PC-3 (cell line): ENCODE data around the gene FAM200A. TPM values are rescaled to one million over a fixed set of nuclear protein-coding genes. Genes with fewer than 3 reads are reported as not detected.

Experiments used
- ATAC-seq: fragments of 200-7000 bp; cut with Tn5 transposase; 2 replicates; pipeline ENCODE4 v1.9.1; 2020; ENCODE audit warnings: mild to moderate bottlenecking, moderate library complexity
- BruUV-seq: library from RNA; stranded (reverse); fragments of 400-500 nt; replicated peaks from 2 replicates; lab custom pipeline; 2021; lab: Mats Ljungman, UMichigan
- CTCF ChIA-PET: fragments of 300-600 bp; sonication (Branson Sonifier 250); formaldehyde crosslinking; loops from one replicate; lab custom pipeline; 2022; ENCODE audit warnings: antibody characterized with exemption; lab: Charles Lee
- POLR2A ChIA-PET: fragments of 300-600 bp; sonication (Branson Sonifier 250); formaldehyde crosslinking; loops from one replicate; lab custom pipeline; 2022; ENCODE audit warnings: antibody characterized with exemption; ENCODE audit not compliant: unreplicated experiment; lab: Charles Lee
- DNase-seq: peaks from one replicate; pipeline ENCODE4 v3.0.0-alpha.2; 2015
- H2AFZ ChIP-seq: fragments of 300-600 bp; sonication (generic); 2 replicates; pipeline ENCODE4 v1.6.0; 2016; ENCODE audit warnings: antibody characterized with exemption, low read length
- H3F3A ChIP-seq: fragments of 300-600 bp; sonication (generic); one replicate; pipeline ENCODE4 v1.6.0; 2017; ENCODE audit warnings: antibody characterized with exemption, low read length, control low read depth, mild to moderate bottlenecking; ENCODE audit not compliant: unreplicated experiment
- H3K27ac ChIP-seq: fragments of 300-600 bp; sonication (generic); 2 replicates; pipeline ENCODE4 v1.5.1; 2016; ENCODE audit warnings: mild to moderate bottlenecking, low read length
- H3K27me3 ChIP-seq: fragments of 300-600 bp; sonication (generic); 2 replicates; pipeline ENCODE4 v1.6.1; 2016; ENCODE audit warnings: low read length, mixed read lengths
- H3K36me3 ChIP-seq: fragments of 300-600 bp; sonication (generic); 2 replicates; pipeline ENCODE4 v1.6.1; 2016; ENCODE audit warnings: low read depth, mixed run types, low read length, mixed read lengths
- H3K4me1 ChIP-seq: fragments of 300-600 bp; sonication (generic); 2 replicates; pipeline ENCODE4 v1.5.1; 2016; ENCODE audit warnings: low read length; ENCODE audit not compliant: insufficient read depth
- H3K4me2 ChIP-seq: fragments of 300-600 bp; sonication (generic); 2 replicates; pipeline ENCODE4 v1.6.0; 2016; ENCODE audit warnings: low read length
- H3K4me3 ChIP-seq: fragments of 300-600 bp; sonication (generic); 2 replicates; pipeline ENCODE4 v1.5.1; 2016; ENCODE audit warnings: mild to moderate bottlenecking, low read length, mixed read lengths
- H3K79me2 ChIP-seq: fragments of 300-600 bp; sonication (generic); 2 replicates; pipeline ENCODE4 v1.6.1; 2017; ENCODE audit warnings: low read length, mixed read lengths
- H3K9ac ChIP-seq: fragments of 300-600 bp; sonication (generic); 2 replicates; pipeline ENCODE4 v1.6.0; 2016; ENCODE audit warnings: mild to moderate bottlenecking, low read length
- H3K9me2 ChIP-seq: fragments of 300-600 bp; sonication (generic); replicated peaks from 2 replicates; pipeline ENCODE4 v1.6.1; 2016; ENCODE audit warnings: mixed run types, low read length, mixed read lengths
- H3K9me3 ChIP-seq: fragments of 300-600 bp; sonication (generic); 2 replicates; pipeline ENCODE4 v1.6.1; 2016; ENCODE audit warnings: low read length, mixed read lengths
- H4K20me1 ChIP-seq: fragments of 300-600 bp; sonication (generic); 2 replicates; pipeline ENCODE4 v1.6.1; 2016; ENCODE audit warnings: low read length, mixed read lengths
- EZH2 ChIP-seq: fragments of 300-600 bp; sonication (generic); IDR thresholded peaks from one replicate; pipeline ENCODE4 v1.6.1; 2017; ENCODE audit warnings: antibody characterized with exemption, mild to moderate bottlenecking, low read length; ENCODE audit not compliant: unreplicated experiment
- EZH2phosphoT487 ChIP-seq: fragments of 300-600 bp; sonication (generic); IDR thresholded peaks from 2 replicates; pipeline ENCODE4 v1.6.1; 2018; ENCODE audit warnings: mild to moderate bottlenecking, antibody characterized with exemption, low read length, borderline replicate concordance
- intact Hi-C: fragments of 100-400 bp; cut with micrococcal nuclease; formaldehyde crosslinking; loops from 2 replicates; pipeline ENCODE4 v1.9.0; 2023
- total RNA-seq: library from RNA; depleted of rRNA; stranded (reverse); fragments of >200 nt; gene quantifications from 2 replicates; pipeline ENCODE4 v1.2.3, GENCODE V29; 2014
- TF ChIP-seq, protein P1 (sequence below): fragments of 300-600 bp; sonication (generic); conservative IDR thresholded peaks from 2 replicates; pipeline ENCODE4 v1.5.1; 2017; ENCODE audit warnings: antibody characterized with exemption, low read depth, mild to moderate bottlenecking, low read length

FAM200A gene
- total RNA-seq, 1 experiment from 2014 or later: 3.8 TPM

DNA sequence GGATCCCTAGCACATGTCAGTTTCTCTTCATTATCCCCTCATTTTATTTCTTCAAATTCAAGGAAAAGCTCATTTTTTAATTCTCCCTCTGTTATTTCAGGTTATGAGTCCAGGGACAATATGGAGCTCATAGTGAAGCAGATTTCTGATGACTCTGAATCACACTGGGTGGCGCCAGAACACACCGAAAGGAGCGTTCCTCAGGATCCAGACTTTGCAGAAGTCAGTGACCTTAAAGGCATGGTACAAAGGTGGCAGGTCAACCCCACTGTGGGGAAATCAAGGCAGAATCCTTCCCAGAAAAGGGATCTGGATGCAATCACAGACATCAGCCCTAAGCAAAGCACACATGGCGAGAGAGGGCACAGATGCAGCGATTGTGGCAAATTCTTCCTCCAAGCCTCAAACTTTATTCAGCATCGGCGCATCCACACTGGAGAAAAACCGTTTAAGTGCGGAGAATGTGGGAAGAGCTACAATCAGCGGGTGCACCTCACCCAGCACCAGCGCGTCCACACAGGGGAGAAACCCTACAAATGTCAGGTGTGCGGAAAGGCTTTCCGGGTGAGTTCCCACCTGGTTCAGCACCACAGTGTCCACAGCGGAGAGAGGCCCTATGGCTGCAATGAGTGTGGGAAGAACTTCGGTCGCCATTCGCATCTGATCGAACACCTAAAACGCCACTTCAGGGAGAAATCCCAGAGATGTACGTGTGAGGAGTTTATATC is 26.0 kb downstream of the FAM200A start:
- intact Hi-C loops: loop anchor here (1.0 to 10.0 kb wide), 2 partner anchors 90 to 309 kb away; partner anchors contain the start of gene ZSCAN25

DNA sequence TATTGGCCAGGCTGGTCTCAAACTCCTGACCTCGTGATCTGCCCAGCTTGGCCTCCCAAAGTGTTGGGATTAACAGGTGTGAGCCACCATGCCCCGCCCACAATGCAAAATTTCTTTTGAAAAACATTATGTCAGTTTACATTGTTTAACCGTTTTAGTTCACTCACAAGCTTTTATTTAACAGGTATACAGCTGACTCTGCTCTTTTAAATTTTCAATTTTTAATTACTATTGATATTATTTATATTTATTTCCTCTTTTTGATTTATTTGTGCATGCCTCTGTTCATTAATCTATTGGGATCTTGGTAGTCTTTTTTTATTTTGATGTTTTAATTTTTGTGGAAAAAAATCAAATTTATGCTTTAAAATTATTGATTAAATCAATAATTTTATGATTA is 30.5 kb downstream of the FAM200A start:
- ChIA-PET CTCF (no interaction called here), POLR2A (interaction anchor here (0.6 kb wide), 1 partner anchor 95 kb away, joined by 6 read pairs; the partner anchor contains the start of gene ZSCAN25)
- TF ChIP-seq, protein P1, sequence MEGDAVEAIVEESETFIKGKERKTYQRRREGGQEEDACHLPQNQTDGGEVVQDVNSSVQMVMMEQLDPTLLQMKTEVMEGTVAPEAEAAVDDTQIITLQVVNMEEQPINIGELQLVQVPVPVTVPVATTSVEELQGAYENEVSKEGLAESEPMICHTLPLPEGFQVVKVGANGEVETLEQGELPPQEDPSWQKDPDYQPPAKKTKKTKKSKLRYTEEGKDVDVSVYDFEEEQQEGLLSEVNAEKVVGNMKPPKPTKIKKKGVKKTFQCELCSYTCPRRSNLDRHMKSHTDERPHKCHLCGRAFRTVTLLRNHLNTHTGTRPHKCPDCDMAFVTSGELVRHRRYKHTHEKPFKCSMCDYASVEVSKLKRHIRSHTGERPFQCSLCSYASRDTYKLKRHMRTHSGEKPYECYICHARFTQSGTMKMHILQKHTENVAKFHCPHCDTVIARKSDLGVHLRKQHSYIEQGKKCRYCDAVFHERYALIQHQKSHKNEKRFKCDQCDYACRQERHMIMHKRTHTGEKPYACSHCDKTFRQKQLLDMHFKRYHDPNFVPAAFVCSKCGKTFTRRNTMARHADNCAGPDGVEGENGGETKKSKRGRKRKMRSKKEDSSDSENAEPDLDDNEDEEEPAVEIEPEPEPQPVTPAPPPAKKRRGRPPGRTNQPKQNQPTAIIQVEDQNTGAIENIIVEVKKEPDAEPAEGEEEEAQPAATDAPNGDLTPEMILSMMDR: no peak
- no peak for TF ChIP-seq EZH2phosphoT487
- TF ChIP-seq EZH2: no peak
- no TSS peak for BruUV-seq
- Histone ChIP-seq H3K9me3 (no peaks in the 10 kb centered on the region), H3K27ac (no peak overlapping the region), H3K36me3 (peaks cover 12% of the 10 kb centered on the region; the same call in 1 of the 2 replicates), H3K27me3 (no peaks in the 10 kb centered on the region), H3F3A (no peaks in the 10 kb centered on the region), H2AFZ (no peak overlapping the region), H3K9ac (no peak overlapping the region), H3K4me1 (no peaks in the 10 kb centered on the region), H3K9me2 (no peaks in the 10 kb centered on the region), H3K4me3 (no peak overlapping the region), H4K20me1 (no peaks in the 10 kb centered on the region), H3K79me2 (no peaks in the 10 kb centered on the region), H3K4me2 (no peak overlapping the region)
- no peak for DNase-seq
- intact Hi-C loops: loop anchor here (10.0 kb wide), 1 partner anchor 313 kb away; no protein-coding TSS in a partner anchor
- no peak for ATAC-seq

More for the DNA sequence above, 26.0 kb downstream of the FAM200A start:
- Histone ChIP-seq H3K4me1 (no peaks in the 10 kb centered on the region), H3K4me3 (no peak overlapping the region), H3K36me3 (peaks cover 43% of the 10 kb centered on the region), H3K27ac (no peak overlapping the region), H3K27me3 (no peaks in the 10 kb centered on the region), H3K4me2 (no peak overlapping the region), H3K79me2 (no peaks in the 10 kb centered on the region), H2AFZ (no peak overlapping the region), H3F3A (no peaks in the 10 kb centered on the region), H4K20me1 (no peaks in the 10 kb centered on the region), H3K9me2 (no peaks in the 10 kb centered on the region), H3K9me3 (peaks cover 6% of the 10 kb centered on the region), H3K9ac (no peak overlapping the region)
- ChIA-PET POLR2A (interaction anchor here (0.6 kb wide), 1 partner anchor 26 kb away, joined by 3 read pairs; no protein-coding TSS in a partner anchor), CTCF (interaction anchor here (0.5 to 1.2 kb wide), 11 partner anchors 31 to 940 kb away, joined by 3 to 14 read pairs (median 3); partner anchors contain the start of gene ZSCAN25)
- peak; percentile 42 for DNase-seq
- peak; percentile 67; the same call in 1 of the 2 replicates for ATAC-seq
- no TSS peak for BruUV-seq
- TF ChIP-seq, protein P1: peak; percentile 73
- TF ChIP-seq EZH2: no peak
- no peak for TF ChIP-seq EZH2phosphoT487

DNA sequence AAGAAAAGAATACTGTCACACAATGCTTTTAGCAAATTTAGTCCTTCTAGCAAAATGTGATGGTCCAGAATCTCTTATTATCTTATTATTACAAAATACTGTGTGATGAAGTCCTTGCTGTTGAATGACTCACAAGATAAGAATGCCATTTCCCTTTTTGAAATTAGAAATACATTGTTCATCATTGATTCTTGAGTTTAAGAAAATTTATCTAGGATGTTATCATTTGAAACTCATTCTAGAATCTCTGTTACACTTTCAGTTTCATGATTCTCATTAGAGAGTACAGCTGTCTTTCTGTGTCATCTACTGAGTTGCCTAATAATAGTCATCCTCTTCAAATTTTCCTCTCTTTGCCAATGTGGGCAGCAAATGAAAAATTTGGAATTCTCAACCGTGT is 37.9 kb downstream of the FAM200A start:
- BruUV-seq: no TSS peak
- ATAC-seq: no peak
- CTCF ChIA-PET: no interaction called here
- H3K9me3 ChIP-seq: no peaks in the 10 kb centered on the region
- no peaks in the 10 kb centered on the region; the same call in 1 of the 2 replicates for H3K4me1 ChIP-seq
- H3K36me3 ChIP-seq: peaks cover 6% of the 10 kb centered on the region; the same call in 1 of the 2 replicates
- H3K4me2 ChIP-seq: no peak overlapping the region
- H3K9me2 ChIP-seq: no peaks in the 10 kb centered on the region
- POLR2A ChIA-PET: no interaction called here
- no peak overlapping the region for H3K27ac ChIP-seq
- H3K27me3 ChIP-seq: no peaks in the 10 kb centered on the region
- H3K4me3 ChIP-seq: no peak overlapping the region
- no peak for DNase-seq
- H3K79me2 ChIP-seq: peaks cover 5% of the 10 kb centered on the region; the same call in 1 of the 2 replicates
- H3F3A ChIP-seq: no peaks in the 10 kb centered on the region
- intact Hi-C loops: no loop called here
- TF ChIP-seq EZH2 (no peak), EZH2phosphoT487 (no peak)
- TF ChIP-seq, protein P1: no peak
- no peaks in the 10 kb centered on the region for H4K20me1 ChIP-seq
- no peak overlapping the region for H3K9ac ChIP-seq
- no peak overlapping the region for H2AFZ ChIP-seq
